ENCODE measurements around the gene NME7. TPM values are rescaled to one million over a fixed set of nuclear protein-coding genes. Genes with fewer than 3 reads are reported as not detected.
"Not testable (repeated sequence)": the region's sequence is repeated elsewhere in the genome, so short reads cannot be mapped to it uniquely, and the experiment has no call there.

NME7 gene
- total RNA-seq, 1 donor from 2014 or later = 10.6 TPM

- ATAC-seq (ENCODE audit: poor library complexity) (no peak), DNase-seq (no peak)
- intact Hi-C loops (cut with DNase I) = no loop called here
Measured at GRCh38 chr1:169312084-169312954, 55.3 kb downstream of the NME7 start.

GRCh38 chr1:169309178-169310166, 58.1 kb downstream of the NME7 start:
- no peak for DNase-seq
- intact Hi-C loops (cut with DNase I) = no loop called here
- ATAC-seq (ENCODE audit: poor library complexity) = no peak

GRCh38 chr1:169308313-169309039, 59.1 kb downstream of the NME7 start:
- no peak for ATAC-seq (ENCODE audit: poor library complexity)
- intact Hi-C loops (cut with DNase I) = no loop called here

GRCh38 chr1:169307176-169307575, 60.4 kb downstream of the NME7 start:
- intact Hi-C loops (cut with DNase I) = no loop called here
- DNase-seq (no peak), ATAC-seq (ENCODE audit: poor library complexity) (no peak)

More at GRCh38 chr1:169308313-169309039, 59.1 kb downstream of the NME7 start:
- DNase-seq = no peak

GRCh38 chr1:169305948-169306347, 61.6 kb downstream of the NME7 start:
- no peak for DNase-seq
- intact Hi-C loops (cut with DNase I) = no loop called here
- ATAC-seq (ENCODE audit: poor library complexity) = no peak

- ATAC-seq (ENCODE audit: poor library complexity) = no peak
- no peak for DNase-seq
- intact Hi-C loops (cut with DNase I) = no loop called here
Measured at GRCh38 chr1:169305356-169305755, 62.2 kb downstream of the NME7 start.

GRCh38 chr1:169300854-169301253, 66.7 kb downstream of the NME7 start:
- ATAC-seq (ENCODE audit: poor library complexity) (no peak), DNase-seq (no peak)
- intact Hi-C loops (cut with DNase I) = no loop called here

GRCh38 chr1:169298441-169298840, 69.2 kb downstream of the NME7 start:
- DNase-seq (no peak), ATAC-seq (ENCODE audit: poor library complexity) (no peak)
- intact Hi-C loops (cut with DNase I) = no loop called here

- no peak for DNase-seq
- ATAC-seq (ENCODE audit: poor library complexity) = no peak
- intact Hi-C loops (cut with DNase I) = no loop called here
Measured at GRCh38 chr1:169295846-169296245, 71.8 kb downstream of the NME7 start.

GRCh38 chr1:169295425-169295824, 72.2 kb downstream of the NME7 start:
- intact Hi-C loops (cut with DNase I) = no loop called here
- ATAC-seq (ENCODE audit: poor library complexity) = no peak

GRCh38 chr1:169289016-169289415, 78.6 kb downstream of the NME7 start:
- intact Hi-C loops (cut with DNase I) = no loop called here
- DNase-seq (no peak), ATAC-seq (ENCODE audit: poor library complexity) (no peak)

More at GRCh38 chr1:169295425-169295824, 72.2 kb downstream of the NME7 start:
- no peak for DNase-seq

GRCh38 chr1:169288011-169288414, 79.6 kb downstream of the NME7 start:
- intact Hi-C loops (cut with DNase I) = no loop called here
- ATAC-seq (ENCODE audit: poor library complexity) (no peak), DNase-seq (no peak)

GRCh38 chr1:169287280-169287679, 80.3 kb downstream of the NME7 start:
- intact Hi-C loops (cut with DNase I) = no loop called here
- no peak for ATAC-seq (ENCODE audit: poor library complexity)
- DNase-seq = no peak

- DNase-seq; ATAC-seq (ENCODE audit: poor library complexity); intact Hi-C loops (cut with DNase I): not testable (repeated sequence)
Measured at GRCh38 chr1:169281562-169281961, 86.0 kb downstream of the NME7 start.

- intact Hi-C loops (cut with DNase I) = no loop called here
Measured at GRCh38 chr1:169271098-169271497, 96.5 kb downstream of the NME7 start.

GRCh38 chr1:169266133-169266532, 101.5 kb downstream of the NME7 start:
- no peak for DNase-seq
- no peak for ATAC-seq (ENCODE audit: poor library complexity)
- intact Hi-C loops (cut with DNase I) = no loop called here

More at GRCh38 chr1:169271098-169271497, 96.5 kb downstream of the NME7 start:
- DNase-seq (no peak), ATAC-seq (ENCODE audit: poor library complexity) (peak; percentile 53)

GRCh38 chr1:169263059-169263458, 104.5 kb downstream of the NME7 start:
- ATAC-seq (ENCODE audit: poor library complexity) (no peak), DNase-seq (no peak)
- intact Hi-C loops (cut with DNase I) = no loop called here

GRCh38 chr1:169261884-169262283, 105.7 kb downstream of the NME7 start:
- intact Hi-C loops (cut with DNase I) = no loop called here
- no peak for DNase-seq
- ATAC-seq (ENCODE audit: poor library complexity) = no peak

Measured in Right ventricle myocardium superior (tissue), 1 donor.